H1 (cell line): Measurements from ENCODE around the gene BEST3. TPM values are rescaled to one million over a fixed set of nuclear protein-coding genes. Genes with fewer than 3 reads are reported as not detected.

Experiments used
- ASH2L ChIP-seq: fragments of 200-600, 300-600 bp; sonication (generic); IDR thresholded peaks from one replicate; pipeline ENCODE4 v1.7.1; 2017; ENCODE audit warnings: low read length
- CEBPB ChIP-seq: IDR thresholded peaks from 2 replicates; pipeline ENCODE4 v1.6.1; 2012; ENCODE audit warnings: low read depth, low read length
- CREB1 ChIP-seq: IDR thresholded peaks from 2 replicates; pipeline ENCODE4 v1.6.1; 2012; ENCODE audit warnings: inconsistent platforms
- FOSL1 ChIP-seq: IDR thresholded peaks from 2 replicates; pipeline ENCODE4 v1.6.1; 2011; ENCODE audit warnings: mild to moderate bottlenecking, low read depth, low read length, moderate library complexity; ENCODE audit not compliant: insufficient read depth
- HDAC2 ChIP-seq, 2 experiments: fragments of 300-600 bp in 1 of 2; sonication (generic) in 1 of 2; IDR thresholded peaks; 2 replicates each; pipeline ENCODE4 v1.6.1; 2011 to 2012; ENCODE audit warnings: low read depth in 2 of 2, low read length in 2 of 2, mild to moderate bottlenecking in 2 of 2, moderate library complexity in 2 of 2, borderline replicate concordance in 1 of 2, inconsistent platforms in 1 of 2
- KDM5A ChIP-seq: fragments of 200-600 bp; IDR thresholded peaks from 2 replicates; pipeline ENCODE4 v1.7.1; 2012; ENCODE audit warnings: mild to moderate bottlenecking, low read length, inconsistent platforms, mixed read lengths
- RBBP5 ChIP-seq: IDR thresholded peaks from 2 replicates; pipeline ENCODE4 v1.7.1; 2012; ENCODE audit warnings: low read depth, mild to moderate bottlenecking, inconsistent platforms, low read length, moderate library complexity, borderline replicate concordance
- polyA plus RNA-seq, 7 experiments: library from polyadenylated mRNA; depleted of rRNA in 3 of 7; stranded (reverse) in 5 of 7; unstranded in 2 of 7; fragments of >200 nt in 5 of 7; fragments of 200-250 nt in 2 of 7; gene quantifications; 1 replicate in 5 of 7; 2 replicates in 1 of 7; 4 replicates in 1 of 7; pipeline versions ENCODE4 v1.2.1 to v1.2.3, GENCODE V29; 2011 to 2013; ENCODE audit warnings: missing spikeins in 2 of 7, mixed read lengths in 2 of 7
- total RNA-seq: library from RNA; stranded (reverse); fragmentation: NEBNext Ultra II Directional; extraction: Animal tissue kit (Norgen Biotek cat#: 25700); gene quantifications from 2 replicates; pipeline ENCODE4 v1.2.1, GENCODE V29; 2021

The BEST3 gene
- total and polyA plus RNA-seq, 2 of the 8 experiments (the other 6 are each of a cell fraction or from before 2014, with no cell fraction given) = 0.17 TPM; not detected in 1

DNA sequence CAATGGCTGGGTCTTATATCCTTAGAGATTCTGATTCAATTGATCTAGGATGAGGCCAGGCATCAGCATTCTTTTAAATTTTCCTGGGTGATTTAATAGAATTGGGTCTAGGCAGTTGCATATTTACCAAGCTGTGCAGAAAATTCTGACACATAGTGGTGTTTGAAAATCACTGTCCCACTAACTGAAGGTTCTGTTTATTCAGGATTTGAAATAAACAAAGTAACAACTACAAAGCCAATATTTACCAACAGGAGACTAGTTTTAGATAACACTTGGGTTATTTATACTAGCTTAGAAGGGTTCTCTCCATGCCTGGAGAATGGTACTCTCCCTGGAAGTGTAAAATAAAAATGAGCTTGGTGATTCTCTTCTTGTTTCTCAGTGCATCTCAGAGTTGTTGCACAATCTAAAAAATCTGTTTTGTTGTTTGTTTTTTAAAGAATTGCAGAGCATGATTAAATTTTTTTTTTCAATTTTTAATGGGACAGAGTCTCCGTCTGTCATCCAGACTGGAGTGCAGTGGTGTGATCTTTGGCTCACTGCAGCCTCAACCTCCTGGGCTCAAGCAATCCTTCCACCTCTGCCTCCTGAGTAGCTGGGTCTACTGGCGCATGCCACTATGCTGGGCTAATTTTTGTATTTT lies 16.9 kb downstream of the BEST3 start (continued):
- TF ChIP-seq FOSL1 = no peak
- no peak for TF ChIP-seq CEBPB
- no peak for TF ChIP-seq RBBP5
- TF ChIP-seq KDM5A = no peak
- TF ChIP-seq HDAC2 (IDR thresholded peaks at IDR 0.05; ENCODE audit: borderline replicate concordance in 1 of 2, low read depth in 2 of 2, low read length in 2 of 2) = no peak
- TF ChIP-seq ASH2L = no peak
- no peak for TF ChIP-seq CREB1
